MM.1S (cell line): Measurements from ENCODE around the gene TMEM95.

Experiments used
- CTCF ChIP-seq: fragments of 300-600 bp; sonication (generic); IDR thresholded peaks from 2 replicates; pipeline ENCODE4 v1.5.1; 2016; ENCODE audit warnings: antibody characterized with exemption, low read length, mixed read lengths
- EZH2 ChIP-seq: fragments of 300-600 bp; sonication (generic); optimal IDR thresholded peaks from 2 replicates; pipeline ENCODE3; 2017; ENCODE audit warnings: low read depth, mild to moderate bottlenecking, antibody characterized with exemption, low read length, mixed read lengths

GRCh38 chr17:7321466-7321865 lies 33.5 kb upstream of the TMEM95 start:
- TF ChIP-seq CTCF (no peak), EZH2 (no peak)
